PC-3 (cell line): ENCODE results near the gene MX1.

Source experiments
- EZH2 ChIP-seq: fragments of 300-600 bp; sonication (generic); IDR thresholded peaks from one replicate; pipeline ENCODE4 v1.6.1; 2017; ENCODE audit warnings: antibody characterized with exemption, mild to moderate bottlenecking, low read length; ENCODE audit not compliant: unreplicated experiment
- EZH2phosphoT487 ChIP-seq: fragments of 300-600 bp; sonication (generic); IDR thresholded peaks from 2 replicates; pipeline ENCODE4 v1.6.1; 2018; ENCODE audit warnings: mild to moderate bottlenecking, antibody characterized with exemption, low read length, borderline replicate concordance

GRCh38 chr21:41410767-41411448 lies 15.1 kb upstream of the MX1 start:
- TF ChIP-seq EZH2, result no peak
- no peak for TF ChIP-seq EZH2phosphoT487
